HUES6 (cell line): ENCODE measurements around the gene PRXL2A.
"Not testable (repeated sequence)": the region's sequence is repeated elsewhere in the genome, so short reads cannot be mapped to it uniquely, and the experiment has no call there.

Experiments used
- H3K27ac ChIP-seq: 2 replicates; pipeline ENCODE4 v1.7.0; 2013; ENCODE audit warnings: low read depth, mild to moderate bottlenecking, low read length, inconsistent platforms
- H3K27me3 ChIP-seq: 2 replicates; pipeline ENCODE4 v1.6.1; 2013; ENCODE audit warnings: low read length; ENCODE audit not compliant: control insufficient read depth, insufficient read depth
- H3K36me3 ChIP-seq: 2 replicates; pipeline ENCODE4 v1.6.1; 2013; ENCODE audit warnings: low read length; ENCODE audit not compliant: control insufficient read depth, insufficient read depth
- H3K4me1 ChIP-seq: 2 replicates; pipeline ENCODE4 v1.6.1; 2013; ENCODE audit warnings: low read length; ENCODE audit not compliant: control insufficient read depth, insufficient read depth
- H3K4me3 ChIP-seq: 2 replicates; pipeline ENCODE4 v1.5.1; 2013; ENCODE audit warnings: low read depth, low read length
- H3K9ac ChIP-seq: one replicate; pipeline ENCODE4 v1.6.1; 2013; ENCODE audit warnings: mild to moderate bottlenecking, low read length
- H3K9me3 ChIP-seq: 2 replicates; pipeline ENCODE4 v1.6.1; 2013; ENCODE audit warnings: low read depth, low read length; ENCODE audit not compliant: control insufficient read depth, insufficient read depth

Gene PRXL2A, protein sequence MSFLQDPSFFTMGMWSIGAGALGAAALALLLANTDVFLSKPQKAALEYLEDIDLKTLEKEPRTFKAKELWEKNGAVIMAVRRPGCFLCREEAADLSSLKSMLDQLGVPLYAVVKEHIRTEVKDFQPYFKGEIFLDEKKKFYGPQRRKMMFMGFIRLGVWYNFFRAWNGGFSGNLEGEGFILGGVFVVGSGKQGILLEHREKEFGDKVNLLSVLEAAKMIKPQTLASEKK

DNA sequence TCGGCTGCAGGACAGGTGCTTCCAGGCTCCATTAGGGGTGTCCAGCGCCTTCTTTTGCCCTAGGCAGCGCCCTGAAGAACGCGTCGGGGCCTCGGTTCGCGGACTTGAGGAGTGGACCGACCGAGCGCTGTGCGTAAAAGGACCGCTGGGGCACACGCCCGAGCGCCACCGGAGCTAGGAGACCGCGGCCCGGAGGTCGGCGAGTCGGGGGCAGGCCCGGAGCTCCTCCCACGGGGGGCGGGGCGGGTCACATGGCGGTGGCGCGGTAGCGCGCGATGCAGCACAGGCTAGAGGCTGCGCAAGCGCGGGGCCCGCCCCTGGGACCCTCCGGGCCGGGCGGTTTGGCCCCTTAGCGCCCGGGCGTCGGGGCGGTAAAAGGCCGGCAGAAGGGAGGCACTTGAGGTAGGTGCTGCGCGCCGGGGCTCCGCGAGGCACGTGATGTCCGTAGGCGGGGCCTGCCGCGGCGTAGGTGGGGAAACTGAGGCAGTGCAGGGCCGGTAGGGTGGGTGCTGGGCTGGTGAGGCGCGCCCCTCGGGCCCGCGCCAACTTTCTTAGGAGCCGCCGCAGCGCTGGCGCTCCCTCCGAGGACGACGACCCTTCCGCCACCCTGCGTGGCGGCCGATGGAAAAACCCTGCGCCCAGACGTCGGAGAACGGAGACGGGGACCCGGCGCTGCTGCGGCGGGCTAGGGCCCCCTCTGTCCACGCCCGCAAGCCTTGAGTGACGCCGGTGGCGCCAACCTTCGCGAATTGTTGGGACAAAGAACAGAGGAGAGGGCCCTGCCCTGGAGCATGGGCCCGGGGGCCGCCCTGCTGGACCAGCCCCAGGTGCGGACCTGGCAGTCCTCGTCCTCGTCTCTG, at the start of gene PRXL2A:
Gene PRXL2A (plus strand): TSS at position 310 of the 860 bp plus-strand sequence. CDS start 11,917 bp downstream, outside the sequence.
- H3K4me3 ChIP-seq = peak within 1 kb of the TSS; percentile 86
- H3K4me1 ChIP-seq = peaks cover 11% of the 10 kb centered on the region
- no peaks in the 10 kb centered on the region for H3K9me3 ChIP-seq
- H3K36me3 ChIP-seq = no peaks in the 10 kb centered on the region
- H3K9ac ChIP-seq = peak within 1 kb of the TSS; percentile 62
- peaks cover 18% of the 10 kb centered on the region; the same call in 1 of the 2 replicates for H3K27me3 ChIP-seq
- H3K27ac ChIP-seq = peak within 1 kb of the TSS; percentile 28; the same call in 1 of the 2 replicates

DNA sequence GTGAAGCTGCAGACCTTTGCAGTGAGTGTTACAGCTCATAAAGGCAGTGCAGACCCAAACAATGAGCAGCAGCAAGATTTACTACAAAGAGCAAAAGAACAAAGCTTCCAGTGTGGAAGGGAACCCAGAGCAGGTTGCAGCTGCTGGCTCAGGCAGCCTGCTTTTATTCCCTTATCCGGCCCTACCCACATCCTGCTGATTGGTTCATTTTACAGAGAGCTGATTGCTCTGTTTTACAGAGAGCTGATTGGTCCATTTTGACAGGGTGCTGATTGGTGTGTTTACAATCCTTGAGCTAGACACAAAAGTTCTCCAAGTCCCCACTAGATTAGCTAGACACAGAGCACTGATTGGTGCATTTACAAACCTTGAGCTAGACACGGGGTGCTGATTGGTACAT, 49.4 kb upstream of the PRXL2A start:
- H3K36me3 ChIP-seq, H3K4me3 ChIP-seq, H3K27ac ChIP-seq, H3K9me3 ChIP-seq, H3K9ac ChIP-seq, H3K4me1 ChIP-seq: not testable (repeated sequence)
- peaks cover 24% of the 10 kb centered on the region for H3K27me3 ChIP-seq

DNA sequence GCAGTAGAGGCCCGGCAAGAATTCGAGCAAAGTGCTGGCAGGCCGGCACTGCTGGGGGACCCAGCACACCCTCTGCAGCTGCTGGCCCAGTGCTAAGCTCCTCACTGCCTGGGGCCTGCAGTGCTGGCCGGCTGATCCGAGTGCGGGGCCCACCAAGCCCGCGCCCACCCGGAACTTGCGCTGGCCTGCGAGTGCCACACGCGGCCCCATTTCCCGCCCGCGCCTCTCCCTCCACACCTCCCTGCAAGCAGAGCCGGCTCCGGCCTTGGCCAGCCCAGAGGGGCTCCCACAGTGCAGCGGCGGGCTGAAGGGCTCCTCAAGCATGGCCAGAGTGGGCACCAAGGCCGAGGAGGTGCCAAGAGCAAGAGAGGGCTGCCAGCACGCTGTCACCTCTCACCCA, 48.7 kb upstream of the PRXL2A start:
- peaks cover 24% of the 10 kb centered on the region for H3K27me3 ChIP-seq
- no peak overlapping the region for H3K9ac ChIP-seq
- H3K9me3 ChIP-seq = no peaks in the 10 kb centered on the region
- no peak overlapping the region for H3K27ac ChIP-seq
- H3K4me1 ChIP-seq = no peaks in the 10 kb centered on the region
- no peak overlapping the region for H3K4me3 ChIP-seq
- no peaks in the 10 kb centered on the region for H3K36me3 ChIP-seq

DNA sequence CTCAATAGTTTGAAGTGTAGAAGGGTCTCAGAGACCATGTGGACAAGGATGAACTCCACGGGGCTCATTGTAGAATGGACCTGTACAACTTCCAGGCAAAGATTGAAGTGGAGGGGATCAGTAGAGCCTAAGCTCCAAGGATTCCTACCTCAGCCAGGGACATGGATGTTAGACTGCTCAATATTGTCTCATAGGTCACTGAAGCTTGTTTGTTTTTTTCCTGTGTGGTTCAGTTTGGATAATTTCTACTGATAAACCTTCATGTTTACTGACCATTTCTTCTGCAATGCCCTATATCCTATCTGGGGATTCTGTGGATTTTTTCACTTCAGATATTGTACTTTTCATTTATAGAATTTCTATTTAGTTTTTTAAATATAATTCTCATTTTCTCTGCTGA, 42.8 kb upstream of the PRXL2A start:
- Histone ChIP-seq H3K9me3 (peaks cover 23% of the 10 kb centered on the region), H3K4me1 (no peaks in the 10 kb centered on the region), H3K9ac (no peak overlapping the region), H3K27me3 (no peaks in the 10 kb centered on the region), H3K27ac (no peak overlapping the region), H3K4me3 (no peak overlapping the region), H3K36me3 (no peaks in the 10 kb centered on the region; the same call in 1 of the 2 replicates)

DNA sequence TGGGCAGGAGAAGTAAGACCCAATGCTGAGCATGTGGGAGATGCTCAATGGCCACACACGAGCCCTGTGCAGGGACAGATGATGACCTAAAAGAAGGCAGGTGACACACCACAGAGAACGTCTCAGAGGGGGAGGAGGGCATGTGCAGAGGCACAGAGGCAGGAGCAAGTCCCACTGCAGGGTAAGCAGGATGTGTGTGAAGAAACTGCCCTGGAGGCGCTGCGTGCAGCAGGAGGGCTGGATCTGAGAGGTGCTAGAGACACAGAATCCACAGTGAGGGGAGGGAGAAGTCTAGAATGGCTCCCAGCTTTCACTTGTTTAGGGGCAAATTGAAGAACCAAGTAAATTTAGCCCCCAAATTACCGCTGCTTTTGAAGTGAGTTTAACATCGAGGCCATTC, 36.9 kb upstream of the PRXL2A start:
- no peaks in the 10 kb centered on the region for H3K27me3 ChIP-seq

DNA sequence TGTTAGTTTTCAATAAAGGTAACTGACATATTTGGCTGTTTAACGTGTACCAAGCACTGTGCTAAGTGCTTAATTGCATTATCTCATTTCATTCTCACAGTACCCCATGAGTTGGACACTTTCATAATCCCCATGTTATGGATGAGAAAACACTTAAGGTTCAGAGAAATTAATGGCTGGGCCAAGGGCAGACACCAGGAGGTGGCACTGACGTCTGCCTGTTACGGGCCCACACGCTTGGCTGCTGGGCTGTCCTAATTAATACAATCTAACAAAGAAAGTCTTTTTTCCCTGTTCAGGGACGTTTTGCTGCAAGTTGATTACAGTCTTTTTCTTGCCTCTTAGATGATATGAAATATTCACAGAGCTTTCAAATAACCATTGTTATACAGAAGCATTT, 35.7 kb upstream of the PRXL2A start:
- H3K9me3 ChIP-seq = peaks cover 6% of the 10 kb centered on the region
- no peak overlapping the region for H3K27ac ChIP-seq
- no peaks in the 10 kb centered on the region; the same call in 1 of the 2 replicates for H3K4me1 ChIP-seq
- H3K36me3 ChIP-seq = no peaks in the 10 kb centered on the region
- H3K9ac ChIP-seq = no peak overlapping the region
- no peak overlapping the region for H3K4me3 ChIP-seq
- no peaks in the 10 kb centered on the region for H3K27me3 ChIP-seq

More for the DNA sequence above, 36.9 kb upstream of the PRXL2A start:
- peaks cover 19% of the 10 kb centered on the region for H3K9me3 ChIP-seq
- no peak overlapping the region for H3K4me3 ChIP-seq
- H3K27ac ChIP-seq = no peak overlapping the region
- H3K9ac ChIP-seq = no peak overlapping the region
- H3K4me1 ChIP-seq = no peaks in the 10 kb centered on the region; the same call in 1 of the 2 replicates
- no peaks in the 10 kb centered on the region; the same call in 1 of the 2 replicates for H3K36me3 ChIP-seq

DNA sequence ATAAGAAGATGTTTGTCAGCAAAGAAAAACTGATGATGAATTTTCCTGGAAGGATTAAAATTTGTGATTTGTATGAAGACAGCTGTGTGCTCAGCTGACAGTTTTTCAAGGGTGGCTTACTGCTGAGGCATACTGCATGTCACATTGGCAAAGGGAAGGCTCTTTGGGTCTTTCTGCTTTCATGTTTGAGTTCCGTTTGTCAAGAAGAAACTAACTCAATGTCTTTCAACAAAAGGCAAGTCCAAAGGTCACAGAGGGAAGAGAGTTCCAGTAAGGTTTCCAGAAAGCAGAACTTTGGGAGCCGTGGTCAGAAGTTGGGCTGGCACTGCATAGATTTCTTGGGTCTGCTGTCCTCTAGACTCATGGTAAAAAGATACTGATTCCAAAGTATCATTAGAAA, 34.8 kb upstream of the PRXL2A start:
- Histone ChIP-seq H3K27me3 (no peaks in the 10 kb centered on the region), H3K9ac (no peak overlapping the region), H3K4me1 (peaks cover 2% of the 10 kb centered on the region; the same call in 1 of the 2 replicates), H3K36me3 (no peaks in the 10 kb centered on the region), H3K9me3 (no peaks in the 10 kb centered on the region), H3K4me3 (no peak overlapping the region), H3K27ac (no peak overlapping the region)

DNA sequence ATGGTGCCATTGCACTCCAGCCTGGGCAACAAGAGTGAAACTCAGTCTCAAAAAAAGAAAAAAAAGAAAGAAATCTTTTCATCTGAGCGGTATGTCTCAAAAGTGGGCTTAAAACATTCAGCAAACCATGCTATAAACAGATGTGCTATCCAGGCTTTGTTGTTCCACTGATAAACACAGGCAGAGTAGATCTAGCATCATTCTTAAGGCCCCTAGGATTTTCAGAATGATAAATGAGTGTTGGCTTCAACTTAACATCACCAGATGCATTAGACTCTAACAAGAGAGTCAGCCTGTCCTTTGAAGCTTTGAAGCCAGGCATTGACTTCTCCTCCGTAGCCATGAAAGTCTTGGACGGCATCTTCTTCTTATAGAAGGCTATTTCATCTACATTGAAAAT, 28.6 kb upstream of the PRXL2A start:
- H3K27me3 ChIP-seq = no peaks in the 10 kb centered on the region
- no peaks in the 10 kb centered on the region for H3K36me3 ChIP-seq
- no peaks in the 10 kb centered on the region for H3K9me3 ChIP-seq
- H3K4me3 ChIP-seq = no peak overlapping the region
- no peak overlapping the region for H3K27ac ChIP-seq
- 0 out of 2 replicates have a peak, but pooled peaks cover 2% of the 10 kb centered on the region for H3K4me1 ChIP-seq
- no peak overlapping the region for H3K9ac ChIP-seq

DNA sequence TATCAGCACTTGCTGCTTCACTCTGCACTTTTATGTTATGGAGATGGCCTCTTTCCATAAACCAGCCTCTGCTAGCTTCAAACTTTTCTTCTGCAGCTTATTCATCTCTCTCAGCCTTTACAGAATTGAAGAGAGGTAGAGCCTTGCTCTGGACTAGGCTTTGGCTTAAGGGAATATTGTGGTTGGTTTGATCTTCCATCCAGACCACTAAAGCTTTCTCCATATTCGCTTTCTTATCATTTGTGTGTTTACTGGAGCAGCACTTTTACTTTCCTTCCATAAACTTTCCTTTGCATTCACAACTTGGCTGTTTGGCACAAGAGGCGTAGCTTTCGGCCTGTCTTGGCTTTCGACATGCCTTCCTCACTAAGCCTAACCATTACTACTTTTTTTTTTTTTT, 28.2 kb upstream of the PRXL2A start:
- Histone ChIP-seq H3K27me3 (no peaks in the 10 kb centered on the region), H3K4me1 (0 out of 2 replicates have a peak, but pooled peaks cover 2% of the 10 kb centered on the region), H3K4me3 (no peak overlapping the region), H3K9ac (no peak overlapping the region), H3K27ac (no peak overlapping the region), H3K36me3 (no peaks in the 10 kb centered on the region), H3K9me3 (no peaks in the 10 kb centered on the region)

DNA sequence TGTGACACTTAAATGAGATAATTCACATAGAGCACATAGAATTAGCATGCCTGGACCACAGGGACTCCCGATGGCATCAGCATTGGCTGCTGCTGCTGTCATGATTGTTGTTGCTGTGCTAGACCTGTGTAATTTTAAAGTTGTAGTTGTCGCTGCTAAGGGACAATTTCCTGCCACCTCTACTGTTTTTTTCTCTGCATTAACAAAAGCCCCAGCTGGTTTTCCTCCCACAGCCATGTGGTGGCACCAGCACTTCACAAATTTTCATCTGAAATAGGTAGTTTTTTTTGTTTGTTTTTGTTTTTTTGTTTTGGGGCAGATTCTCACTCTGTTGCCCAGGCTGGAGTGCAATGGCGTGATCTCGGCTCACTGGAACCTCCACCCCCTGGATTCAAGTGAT, 25.4 kb upstream of the PRXL2A start:
- H3K4me3 ChIP-seq = no peak overlapping the region
- H3K9ac ChIP-seq = no peak overlapping the region
- no peaks in the 10 kb centered on the region for H3K36me3 ChIP-seq
- H3K4me1 ChIP-seq = 0 out of 2 replicates have a peak, but pooled peaks cover 2% of the 10 kb centered on the region
- H3K27ac ChIP-seq = no peak overlapping the region
- H3K27me3 ChIP-seq = no peaks in the 10 kb centered on the region
- H3K9me3 ChIP-seq = no peaks in the 10 kb centered on the region

DNA sequence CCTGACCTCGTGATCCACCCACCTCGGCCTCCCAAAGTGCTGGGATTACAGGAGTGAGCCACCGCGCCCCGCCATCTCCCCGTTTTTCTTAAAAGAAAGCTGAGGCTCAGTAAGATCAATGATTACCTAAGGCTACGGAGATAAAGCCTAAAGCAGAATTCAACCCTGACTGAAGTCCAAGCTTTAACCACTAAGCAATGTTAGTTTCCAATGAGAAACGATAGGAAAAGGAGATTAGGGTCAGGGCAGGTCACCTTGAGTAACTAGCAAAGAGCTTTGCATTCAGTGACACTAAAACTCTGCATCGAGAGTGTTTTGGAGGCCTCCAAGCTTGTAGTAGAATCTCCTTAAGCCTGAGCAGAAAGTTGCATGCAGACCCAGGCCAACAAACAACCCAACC, 17.6 kb upstream of the PRXL2A start:
- no peak overlapping the region for H3K27ac ChIP-seq
- H3K9me3 ChIP-seq = no peaks in the 10 kb centered on the region
- H3K9ac ChIP-seq = no peak overlapping the region
- H3K4me1 ChIP-seq = no peaks in the 10 kb centered on the region
- no peaks in the 10 kb centered on the region for H3K36me3 ChIP-seq
- H3K27me3 ChIP-seq = no peaks in the 10 kb centered on the region
- no peak overlapping the region for H3K4me3 ChIP-seq
